MCF 10A (cell line): ENCODE results near the gene BLTP3A. TPM values are rescaled to one million over a fixed set of nuclear protein-coding genes. Genes with fewer than 3 reads are reported as not detected.

Source experiments
- BruUV-seq: library from RNA; stranded (reverse); fragments of 400-500 nt; replicated peaks from 2 replicates; lab custom pipeline; 2021; lab: Mats Ljungman, UMichigan
- CTCF ChIA-PET: fragments of 300-600 bp; sonication (Branson Sonifier 250); formaldehyde crosslinking; extraction: SDS; loops from one replicate; lab custom pipeline; 2021; ENCODE audit warnings: antibody characterized with exemption, inconsistent platforms; lab: Yijun Ruan, JAX
- POLR2A ChIA-PET: fragments of 300-600, 350-650 bp; sonication (Branson Sonifier 250); formaldehyde crosslinking; extraction: SDS; loops from one replicate; lab custom pipeline; 2020; ENCODE audit warnings: antibody characterized with exemption, inconsistent platforms; lab: Yijun Ruan, JAX
- DNase-seq: peaks from one replicate; pipeline ENCODE4 v3.0.0-alpha.2; 2018; ENCODE audit not compliant: unreplicated experiment
- H3K27ac Mint-ChIP-seq: one replicate; pipeline ENCODE4 v1.8.0; 2022; ENCODE audit warnings: mild to moderate bottlenecking, low read depth, mixed read lengths; ENCODE audit not compliant: unreplicated experiment
- H3K27me3 Mint-ChIP-seq: one replicate; pipeline ENCODE4 v1.8.0; 2022; ENCODE audit warnings: mixed read lengths; ENCODE audit not compliant: insufficient read depth, unreplicated experiment
- H3K36me3 Mint-ChIP-seq: one replicate; pipeline ENCODE4 v1.8.0; 2022; ENCODE audit warnings: mild to moderate bottlenecking, moderate library complexity, mixed read lengths; ENCODE audit not compliant: insufficient read depth, unreplicated experiment
- H3K4me1 Mint-ChIP-seq: one replicate; pipeline ENCODE4 v1.8.0; 2022; ENCODE audit warnings: mixed read lengths; ENCODE audit not compliant: insufficient read depth, unreplicated experiment
- H3K4me3 Mint-ChIP-seq: one replicate; pipeline ENCODE4 v1.8.0; 2022; ENCODE audit warnings: mild to moderate bottlenecking, moderate library complexity, mixed read lengths; ENCODE audit not compliant: unreplicated experiment
- H3K9me3 Mint-ChIP-seq: one replicate; pipeline ENCODE4 v1.8.0; 2022; ENCODE audit warnings: mixed read lengths; ENCODE audit not compliant: unreplicated experiment
- intact Hi-C: fragments of 100-400 bp; cut with micrococcal nuclease; formaldehyde crosslinking; loops from 2 replicates; pipeline ENCODE4 v1.14.1; 2022
- total RNA-seq: library from RNA; stranded (reverse); gene quantifications from 2 replicates; pipeline ENCODE4 v1.2.3, GENCODE V29; 2022
- TF ChIP-seq, protein P1 (sequence below): fragments of 200-600 bp; IDR thresholded peaks from one replicate; pipeline ENCODE4 v1.8.0; 2022; ENCODE audit warnings: antibody characterized with exemption, mild to moderate bottlenecking; ENCODE audit not compliant: unreplicated experiment

The BLTP3A gene
- total RNA-seq, 1 experiment from 2014 or later: 25.4 TPM

DNA sequence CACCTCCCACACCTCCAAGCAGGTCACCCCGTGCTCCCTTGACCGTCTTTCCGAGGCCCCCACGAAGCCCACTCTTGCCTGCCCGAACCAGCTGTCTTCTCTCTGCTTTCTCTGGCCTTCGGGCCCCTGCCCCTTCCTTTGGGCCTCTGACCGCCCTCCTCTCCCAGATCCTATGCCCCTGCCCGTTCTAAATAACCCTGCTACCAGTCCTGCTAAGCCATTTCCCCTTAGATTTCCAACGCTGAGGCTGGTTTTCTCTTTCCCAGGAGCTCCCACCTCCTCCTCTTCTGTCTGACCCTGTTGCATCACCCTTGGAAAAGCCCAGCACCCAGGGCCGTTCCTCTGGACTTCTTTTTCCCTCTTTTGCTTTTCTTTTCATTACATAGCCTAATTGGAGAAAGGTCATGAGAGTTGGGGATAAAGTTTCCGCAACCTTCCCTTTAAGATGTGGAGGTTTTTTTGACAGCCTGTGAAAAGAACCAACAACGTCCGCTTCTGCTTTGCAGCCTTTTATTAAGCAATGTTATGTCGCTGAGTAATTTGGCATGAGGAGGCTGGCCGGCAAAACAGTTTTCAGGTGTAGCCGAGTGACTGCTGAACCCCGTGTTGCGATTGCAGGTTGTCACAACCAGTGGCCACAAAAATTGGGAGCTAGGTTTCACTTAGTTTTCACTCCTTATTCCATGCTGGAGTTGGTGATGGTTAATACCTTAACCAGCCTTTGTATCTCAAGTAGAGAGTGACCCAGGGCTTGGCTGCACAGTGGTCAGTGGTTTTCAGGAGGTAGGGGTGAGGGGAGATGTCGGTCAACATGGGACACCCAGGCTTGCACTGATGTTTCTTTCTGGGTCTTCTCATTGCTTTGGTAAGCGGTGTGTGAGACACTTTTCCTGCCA lies 970 bp downstream of the BLTP3A start:
- Mint-ChIP-seq H3K36me3 (peaks cover 14% of the 10 kb centered on the region), H3K9me3 (no peaks in the 10 kb centered on the region), H3K4me3 (peak overlapping the region; percentile 97), H3K27ac (peak overlapping the region; percentile 99), H3K4me1 (peaks cover 15% of the 10 kb centered on the region), H3K27me3 (no peaks in the 10 kb centered on the region)
- POLR2A ChIA-PET: interaction anchor here (0.6 to 4.5 kb wide), 29 partner anchors 8 to 1178 kb away, joined by 3 to 87 read pairs (median 5); partner anchors contain the start of genes ANKS1A, ILRUN, SNRPC and TAF11
- intact Hi-C loops: loop anchor here (2.0 to 5.0 kb wide), 2 partner anchors 36 to 94 kb away; partner anchors contain the start of genes ANKS1A, SNRPC and TAF11
- TF ChIP-seq, protein P1, sequence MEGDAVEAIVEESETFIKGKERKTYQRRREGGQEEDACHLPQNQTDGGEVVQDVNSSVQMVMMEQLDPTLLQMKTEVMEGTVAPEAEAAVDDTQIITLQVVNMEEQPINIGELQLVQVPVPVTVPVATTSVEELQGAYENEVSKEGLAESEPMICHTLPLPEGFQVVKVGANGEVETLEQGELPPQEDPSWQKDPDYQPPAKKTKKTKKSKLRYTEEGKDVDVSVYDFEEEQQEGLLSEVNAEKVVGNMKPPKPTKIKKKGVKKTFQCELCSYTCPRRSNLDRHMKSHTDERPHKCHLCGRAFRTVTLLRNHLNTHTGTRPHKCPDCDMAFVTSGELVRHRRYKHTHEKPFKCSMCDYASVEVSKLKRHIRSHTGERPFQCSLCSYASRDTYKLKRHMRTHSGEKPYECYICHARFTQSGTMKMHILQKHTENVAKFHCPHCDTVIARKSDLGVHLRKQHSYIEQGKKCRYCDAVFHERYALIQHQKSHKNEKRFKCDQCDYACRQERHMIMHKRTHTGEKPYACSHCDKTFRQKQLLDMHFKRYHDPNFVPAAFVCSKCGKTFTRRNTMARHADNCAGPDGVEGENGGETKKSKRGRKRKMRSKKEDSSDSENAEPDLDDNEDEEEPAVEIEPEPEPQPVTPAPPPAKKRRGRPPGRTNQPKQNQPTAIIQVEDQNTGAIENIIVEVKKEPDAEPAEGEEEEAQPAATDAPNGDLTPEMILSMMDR: no peak
- no TSS peak for BruUV-seq
- peak; percentile 80 for DNase-seq
- CTCF ChIA-PET: interaction anchor here (1.0 kb wide), 1 partner anchor 12 kb away, joined by 6 read pairs; no protein-coding TSS in a partner anchor

DNA sequence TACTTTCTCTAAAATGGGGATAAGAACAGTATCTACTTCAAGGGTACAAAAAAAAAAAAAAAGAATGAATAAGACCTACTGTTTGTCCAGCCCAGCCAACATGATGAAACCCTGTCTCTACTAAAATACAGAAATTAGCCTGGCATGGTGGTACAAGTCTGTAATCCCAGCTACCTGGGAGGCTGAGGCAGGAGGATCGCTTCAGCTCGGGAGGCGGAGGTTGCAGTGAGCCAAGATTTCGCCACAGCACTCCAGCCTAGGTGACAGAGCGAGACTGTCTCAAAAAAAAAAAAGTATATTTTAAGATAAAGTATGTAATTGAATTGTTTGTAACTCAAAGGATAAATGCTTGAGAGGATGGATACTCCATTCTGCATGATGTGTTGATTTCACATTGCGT lies 2.0 kb downstream of the BLTP3A start:
- ChIA-PET CTCF (interaction anchor here (0.6 kb wide), 1 partner anchor 564 kb away, joined by 3 read pairs; no protein-coding TSS in a partner anchor), POLR2A (interaction anchor here (4.5 kb wide), 1 partner anchor 12 kb away, joined by 50 read pairs; no protein-coding TSS in a partner anchor)
- Mint-ChIP-seq H3K4me1 (peaks cover 15% of the 10 kb centered on the region), H3K4me3 (peak overlapping the region; percentile 97), H3K27me3 (no peaks in the 10 kb centered on the region), H3K36me3 (peaks cover 14% of the 10 kb centered on the region), H3K27ac (no peak overlapping the region), H3K9me3 (no peaks in the 10 kb centered on the region)
- intact Hi-C loops: loop anchor here (2.0 to 5.0 kb wide), 2 partner anchors 37 to 93 kb away; partner anchors contain the start of genes ANKS1A, SNRPC and TAF11
- no peak for DNase-seq
- no TSS peak for BruUV-seq
- TF ChIP-seq, protein P1: no peak

DNA sequence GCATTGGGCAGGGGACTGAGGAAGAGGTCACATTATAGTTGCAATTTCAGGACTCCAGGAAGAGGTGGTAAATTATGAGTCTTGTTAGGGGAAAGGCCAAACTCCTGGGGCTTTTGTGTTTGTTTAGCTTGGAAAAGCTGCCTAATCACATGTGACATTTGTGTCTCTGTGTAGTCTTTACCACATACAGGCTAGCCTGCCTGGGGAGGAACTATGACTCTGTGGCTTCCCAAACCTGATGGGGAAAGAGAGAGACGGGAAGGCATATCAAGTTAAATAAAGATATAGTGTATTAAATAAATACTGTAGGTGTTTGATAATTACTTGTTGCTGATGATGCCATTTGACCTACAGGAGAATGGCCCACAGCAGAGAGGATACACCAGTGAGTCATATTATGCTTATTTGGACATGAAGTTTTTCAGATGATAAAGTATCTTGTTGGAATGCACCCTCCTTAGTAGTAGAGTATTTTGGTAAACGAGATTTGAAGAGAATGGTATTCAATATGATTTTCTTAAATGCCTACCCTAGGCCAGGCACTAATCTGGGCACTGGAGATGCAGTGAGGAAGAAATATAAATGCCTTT lies 4.0 kb downstream of the BLTP3A start:
- no TSS peak for BruUV-seq
- intact Hi-C loops: no loop called here
- CTCF ChIA-PET: interaction anchor here (0.6 to 0.8 kb wide), 2 partner anchors 86 to 446 kb away, joined by 3 to 6 read pairs; no protein-coding TSS in a partner anchor

More for the DNA sequence above, 4.0 kb downstream of the BLTP3A start:
- Mint-ChIP-seq H3K4me3 (no peak overlapping the region), H3K27me3 (no peaks in the 10 kb centered on the region), H3K27ac (no peak overlapping the region), H3K9me3 (no peaks in the 10 kb centered on the region), H3K4me1 (peaks cover 15% of the 10 kb centered on the region), H3K36me3 (peaks cover 14% of the 10 kb centered on the region)
- TF ChIP-seq, protein P1: no peak
- POLR2A ChIA-PET: interaction anchor here (0.6 to 1.6 kb wide), 3 partner anchors 9 to 606 kb away, joined by 3 to 10 read pairs (median 3); no protein-coding TSS in a partner anchor
- DNase-seq: peak; percentile 20
